Tibial nerve (tissue), 3 donors: ENCODE results near the gene TFEB.

ENCODE experiments used
- POLR2A ChIP-seq, 2 donors: fragments of 450-650 bp; IDR thresholded peaks; one replicate each; pipeline ENCODE4 v1.6.1; 2017; ENCODE audit warnings: antibody characterized with exemption in 2 of 2, mild to moderate bottlenecking in 2 of 2, moderate library complexity in 2 of 2
- TF ChIP-seq, protein P1 (sequence below), 5 experiments: fragments of 200-600 bp in 3 of 5; fragments of 450-650 bp in 2 of 5; sonication (generic) in 3 of 5; IDR thresholded peaks; one replicate each; pipeline ENCODE4 v1.5.1; 2016 to 2019; ENCODE audit warnings: antibody characterized with exemption in 5 of 5, mild to moderate bottlenecking in 3 of 5, moderate library complexity in 2 of 5

DNA sequence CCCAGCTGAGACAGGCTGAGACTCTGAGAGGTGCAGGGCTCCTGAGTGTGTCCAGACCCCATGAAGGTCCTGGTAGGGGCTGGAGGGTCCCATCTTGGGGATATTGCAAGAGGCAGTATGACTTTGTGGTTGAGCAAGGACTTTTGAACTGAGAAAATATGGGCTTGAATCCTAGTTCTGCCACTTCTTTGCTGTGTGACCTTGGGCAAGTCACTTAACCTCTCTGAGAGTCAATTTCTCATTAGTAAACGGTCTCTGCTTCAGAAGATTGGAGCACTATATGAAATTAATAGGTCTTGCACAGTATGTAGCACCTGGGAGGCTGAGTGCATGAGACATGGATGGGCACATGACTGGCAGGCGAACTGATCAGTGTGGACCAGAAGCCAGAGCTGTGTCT, 42.7 kb downstream of the TFEB start:
- TF ChIP-seq, protein P1, sequence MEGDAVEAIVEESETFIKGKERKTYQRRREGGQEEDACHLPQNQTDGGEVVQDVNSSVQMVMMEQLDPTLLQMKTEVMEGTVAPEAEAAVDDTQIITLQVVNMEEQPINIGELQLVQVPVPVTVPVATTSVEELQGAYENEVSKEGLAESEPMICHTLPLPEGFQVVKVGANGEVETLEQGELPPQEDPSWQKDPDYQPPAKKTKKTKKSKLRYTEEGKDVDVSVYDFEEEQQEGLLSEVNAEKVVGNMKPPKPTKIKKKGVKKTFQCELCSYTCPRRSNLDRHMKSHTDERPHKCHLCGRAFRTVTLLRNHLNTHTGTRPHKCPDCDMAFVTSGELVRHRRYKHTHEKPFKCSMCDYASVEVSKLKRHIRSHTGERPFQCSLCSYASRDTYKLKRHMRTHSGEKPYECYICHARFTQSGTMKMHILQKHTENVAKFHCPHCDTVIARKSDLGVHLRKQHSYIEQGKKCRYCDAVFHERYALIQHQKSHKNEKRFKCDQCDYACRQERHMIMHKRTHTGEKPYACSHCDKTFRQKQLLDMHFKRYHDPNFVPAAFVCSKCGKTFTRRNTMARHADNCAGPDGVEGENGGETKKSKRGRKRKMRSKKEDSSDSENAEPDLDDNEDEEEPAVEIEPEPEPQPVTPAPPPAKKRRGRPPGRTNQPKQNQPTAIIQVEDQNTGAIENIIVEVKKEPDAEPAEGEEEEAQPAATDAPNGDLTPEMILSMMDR (IDR thresholded peaks at IDR 0.05), result no peak
- no peak for TF ChIP-seq POLR2A (IDR thresholded peaks at IDR 0.05)
